Caki2 (cell line): ENCODE results near the gene PIK3R2. TPM values are rescaled to one million over a fixed set of nuclear protein-coding genes. Genes with fewer than 3 reads are reported as not detected.

Source experiments
- DNase-seq: peaks from one replicate; pipeline ENCODE4 v3.0.0-alpha.2; 2015; ENCODE audit warnings: low read depth
- in situ Hi-C: cut with HindIII; loops from 2 replicates; pipeline ENCODE4 v1.10.0; 2016; ENCODE audit warnings: low sequenced_read_pairs, low pct_unique_long_range_greater_than_20kb, mixed read lengths
- total RNA-seq: library from RNA; depleted of rRNA; stranded (reverse); fragments of >200 nt; shearing (Covaris generic); gene quantifications from 2 replicates; pipeline ENCODE4 v1.2.3, GENCODE V29; 2014; ENCODE audit warnings: low replicate concordance

PIK3R2 gene
- total RNA-seq, 1 experiment from 2014 or later: 8.1 TPM

DNA sequence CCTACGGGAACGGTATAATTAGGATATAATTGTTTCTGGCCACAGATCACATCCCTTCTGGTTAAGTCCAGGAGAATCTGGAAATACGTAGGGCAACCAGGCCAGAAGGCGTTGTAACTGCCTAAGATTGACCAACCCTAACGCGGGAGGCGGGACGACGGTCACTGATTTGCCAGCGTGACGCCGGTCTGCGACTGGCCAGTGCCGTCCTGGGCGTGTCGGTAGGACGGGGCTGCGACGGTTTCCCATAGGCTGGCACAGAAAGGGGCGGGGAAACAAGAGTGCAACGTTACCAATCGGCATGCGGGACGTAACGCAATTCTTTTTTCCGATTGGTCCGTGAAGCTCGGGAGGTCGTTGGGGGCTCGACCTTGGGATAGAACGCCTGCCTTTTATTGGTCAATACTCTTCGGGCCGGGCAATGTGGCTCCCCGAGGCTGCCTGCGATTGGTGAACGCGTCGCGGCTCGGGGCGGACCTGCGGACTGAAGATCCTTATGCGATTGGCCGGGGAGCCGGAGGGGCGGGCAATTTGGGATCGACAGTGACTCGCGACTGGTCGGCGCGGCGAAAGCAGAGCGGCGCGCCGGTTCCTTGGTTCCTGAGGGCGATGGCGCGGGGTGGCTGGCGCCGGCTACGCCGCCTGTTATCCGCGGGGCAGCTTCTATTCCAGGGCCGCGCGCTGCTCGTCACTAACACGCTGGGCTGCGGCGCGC is 39.9 kb downstream of the PIK3R2 start, which contains the start of gene MPV17L2:
Gene MPV17L2 (plus strand): TSS at position 546 of the 715 bp plus-strand sequence. CDS start 64 bp downstream, at position 610.
- DNase-seq: peak; percentile 100
- in situ Hi-C loops: no loop called here

DNA sequence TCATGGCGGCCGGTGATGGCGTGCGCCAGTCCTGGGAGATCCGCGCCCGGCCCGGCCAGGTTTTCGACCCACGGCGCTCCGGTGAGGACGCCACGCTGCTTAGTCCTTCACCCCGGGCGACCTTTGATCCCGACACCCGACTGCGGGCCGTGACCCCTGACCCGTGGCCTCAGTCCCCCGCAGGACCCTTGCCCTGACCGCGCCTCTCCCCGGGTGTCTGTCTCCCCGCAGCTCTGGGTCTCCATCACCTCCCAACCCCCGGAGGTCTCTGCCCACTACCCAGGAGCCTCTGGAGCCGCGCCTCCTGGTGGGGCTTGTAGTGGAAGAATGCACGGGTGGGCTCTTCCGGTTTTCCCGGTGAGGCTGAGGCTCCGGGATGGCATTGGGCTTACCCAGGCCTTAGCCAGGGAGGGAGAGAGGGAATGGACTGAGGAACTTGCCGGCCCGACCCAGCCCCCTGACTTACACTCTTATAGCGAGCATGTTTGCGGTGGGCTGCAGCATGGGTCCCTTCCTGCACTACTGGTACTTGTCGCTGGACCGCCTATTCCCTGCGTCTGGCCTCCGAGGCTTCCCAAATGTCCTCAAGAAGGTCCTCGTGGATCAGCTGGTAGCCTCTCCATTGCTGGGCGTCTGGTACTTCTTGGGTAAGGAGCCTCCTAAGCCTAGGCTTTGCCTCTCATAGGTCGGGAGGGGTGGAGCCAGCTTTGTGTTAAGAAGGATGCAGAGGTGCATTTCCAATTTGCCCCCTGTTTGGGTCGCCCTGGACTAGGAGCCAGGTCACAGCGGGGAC is 40.6 kb downstream of the PIK3R2 start:
- in situ Hi-C loops: no loop called here
- DNase-seq: no peak

DNA sequence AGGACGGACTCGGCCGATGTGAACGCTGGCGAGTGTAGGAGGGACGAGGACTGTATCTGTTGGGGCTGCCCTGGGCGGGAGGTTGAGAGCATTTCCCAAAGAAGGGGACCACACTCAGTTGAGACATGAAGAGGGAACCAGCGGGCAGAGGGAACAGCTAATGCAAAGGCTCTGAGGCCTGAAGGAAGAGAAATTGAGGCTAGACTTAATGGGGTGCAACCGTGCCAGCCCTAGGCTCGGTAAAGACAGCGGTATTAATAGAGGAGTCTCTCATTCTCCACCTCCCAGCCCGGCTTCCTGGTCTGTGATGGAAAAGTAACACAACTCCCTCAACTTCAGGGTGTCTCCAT is 41.2 kb downstream of the PIK3R2 start:
- DNase-seq: no peak
- in situ Hi-C loops: no loop called here

DNA sequence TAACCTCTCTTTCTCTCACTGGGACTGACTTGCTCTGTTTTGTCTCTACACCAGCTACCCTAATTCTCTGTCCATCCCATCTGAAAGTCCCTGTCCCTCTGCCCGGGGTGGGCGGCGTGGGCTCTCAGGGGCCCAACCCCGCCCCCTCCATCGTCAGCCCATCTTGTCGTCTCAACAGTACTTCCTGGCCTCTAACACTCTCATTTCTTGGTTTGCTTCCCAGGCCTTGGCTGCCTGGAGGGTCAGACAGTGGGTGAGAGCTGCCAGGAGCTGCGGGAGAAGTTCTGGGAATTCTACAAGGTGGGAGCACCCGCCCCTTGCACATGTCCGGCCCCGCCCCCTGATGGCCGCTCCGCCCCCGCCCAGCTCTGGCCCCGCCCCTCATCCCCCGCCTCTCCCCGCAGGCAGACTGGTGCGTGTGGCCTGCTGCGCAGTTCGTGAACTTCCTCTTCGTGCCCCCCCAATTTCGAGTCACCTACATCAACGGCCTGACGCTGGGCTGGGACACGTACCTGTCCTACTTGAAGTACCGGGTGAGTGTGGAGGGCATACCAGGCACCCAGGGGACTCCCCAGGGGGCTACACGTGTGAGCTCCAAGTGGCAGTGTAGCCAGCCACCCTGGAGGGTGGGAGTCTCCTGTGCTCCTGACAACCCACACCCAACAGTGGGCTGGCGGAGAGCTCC is 41.7 kb downstream of the PIK3R2 start:
- DNase-seq: peak; percentile 35
- in situ Hi-C loops: no loop called here

DNA sequence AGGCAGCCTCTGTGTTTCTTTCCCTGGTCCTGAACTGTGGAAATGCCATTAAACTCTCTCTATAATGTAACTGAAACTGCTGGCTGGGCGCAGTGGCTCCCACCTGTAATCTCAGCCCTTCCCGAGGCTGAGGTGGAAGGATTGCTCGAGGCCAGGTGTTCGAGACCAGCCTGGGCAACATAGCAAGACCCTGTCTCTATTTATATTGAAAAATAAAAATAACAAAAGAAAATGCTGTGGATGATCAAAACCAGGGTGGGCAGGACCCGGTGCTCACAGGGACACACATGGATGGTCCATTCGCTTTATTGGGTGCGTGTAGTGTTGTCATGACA is 43.5 kb downstream of the PIK3R2 start:
- no peak for DNase-seq
- in situ Hi-C loops: no loop called here

DNA sequence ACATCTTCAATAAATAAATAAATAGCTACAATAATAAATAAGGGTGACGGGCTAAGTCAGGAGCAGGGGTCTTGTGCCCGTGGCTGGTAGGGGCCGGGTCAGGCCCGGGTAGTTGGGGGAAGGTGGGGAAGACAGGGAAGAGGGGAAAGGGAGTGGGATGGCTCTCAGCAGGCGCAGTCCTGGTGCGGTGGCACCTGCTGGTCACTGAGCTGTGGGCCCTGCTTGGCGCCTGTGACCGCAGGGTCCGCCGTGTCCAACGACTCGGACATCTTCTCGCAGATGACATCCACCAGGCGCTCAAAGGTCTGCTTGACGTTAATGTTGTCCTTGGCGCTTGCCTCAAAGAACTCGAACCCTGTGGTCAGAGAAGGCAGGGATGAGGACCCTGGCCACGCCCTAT is 44.3 kb downstream of the PIK3R2 start:
- in situ Hi-C loops: no loop called here
- DNase-seq: no peak

DNA sequence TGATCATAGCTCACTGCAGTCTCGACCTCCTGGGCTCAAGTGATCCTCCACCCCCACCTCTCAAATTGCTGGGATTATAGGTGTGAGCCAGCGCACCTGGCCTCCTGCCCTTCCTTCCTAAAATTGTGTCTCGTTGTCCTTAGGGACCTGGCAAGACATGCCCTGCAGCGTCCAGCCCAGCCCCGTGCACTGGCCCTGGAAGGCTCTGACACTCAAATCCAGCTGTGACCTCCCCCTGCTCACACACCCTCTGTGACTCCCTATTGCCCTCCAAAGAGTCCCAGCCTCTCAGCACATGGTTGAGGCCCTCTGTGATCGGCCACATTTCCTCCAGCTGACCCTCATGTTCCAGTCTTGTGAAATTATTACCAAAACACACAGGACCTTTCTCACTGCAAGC is 45.0 kb downstream of the PIK3R2 start:
- in situ Hi-C loops: no loop called here
- DNase-seq: no peak

DNA sequence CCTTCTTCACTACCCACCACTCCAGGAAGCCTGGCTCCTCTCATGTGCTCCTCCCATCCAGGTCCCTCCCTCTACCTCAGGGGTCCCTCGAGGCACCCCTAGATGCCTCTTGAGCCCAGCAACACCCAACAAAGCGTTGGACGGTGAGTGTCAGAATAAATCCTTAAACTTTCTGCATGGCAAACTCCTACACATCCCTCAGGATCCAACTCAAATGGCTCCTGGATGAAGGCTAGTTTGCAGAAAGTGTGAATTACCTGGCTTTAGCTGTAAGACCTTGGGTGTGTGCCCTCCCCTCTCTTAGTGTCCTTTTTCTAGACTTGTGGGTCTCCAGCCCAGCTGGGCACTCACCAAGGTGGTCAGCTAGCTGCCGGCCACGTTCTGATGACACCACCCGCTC is 45.4 kb downstream of the PIK3R2 start:
- DNase-seq: no peak
- in situ Hi-C loops: no loop called here

DNA sequence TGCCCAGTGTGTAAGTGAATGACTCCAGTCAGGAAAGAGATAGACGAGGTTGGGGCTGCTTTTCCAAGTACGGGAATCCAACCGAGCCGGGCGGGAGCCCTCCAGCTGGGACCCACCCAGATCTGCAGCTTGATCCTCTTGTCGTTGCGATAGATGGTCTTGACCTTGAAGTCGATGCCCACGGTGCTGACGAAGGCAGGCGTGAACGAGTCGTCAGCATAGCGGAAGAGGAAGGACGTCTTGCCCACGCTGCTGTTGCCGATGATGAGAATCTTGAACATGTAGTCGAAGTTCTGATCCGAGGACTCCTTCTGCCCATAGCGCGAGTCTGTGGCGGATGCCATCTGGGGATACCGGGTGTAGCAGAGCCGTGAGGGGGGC is 49.4 kb downstream of the PIK3R2 start:
- no peak for DNase-seq
- in situ Hi-C loops: no loop called here

DNA sequence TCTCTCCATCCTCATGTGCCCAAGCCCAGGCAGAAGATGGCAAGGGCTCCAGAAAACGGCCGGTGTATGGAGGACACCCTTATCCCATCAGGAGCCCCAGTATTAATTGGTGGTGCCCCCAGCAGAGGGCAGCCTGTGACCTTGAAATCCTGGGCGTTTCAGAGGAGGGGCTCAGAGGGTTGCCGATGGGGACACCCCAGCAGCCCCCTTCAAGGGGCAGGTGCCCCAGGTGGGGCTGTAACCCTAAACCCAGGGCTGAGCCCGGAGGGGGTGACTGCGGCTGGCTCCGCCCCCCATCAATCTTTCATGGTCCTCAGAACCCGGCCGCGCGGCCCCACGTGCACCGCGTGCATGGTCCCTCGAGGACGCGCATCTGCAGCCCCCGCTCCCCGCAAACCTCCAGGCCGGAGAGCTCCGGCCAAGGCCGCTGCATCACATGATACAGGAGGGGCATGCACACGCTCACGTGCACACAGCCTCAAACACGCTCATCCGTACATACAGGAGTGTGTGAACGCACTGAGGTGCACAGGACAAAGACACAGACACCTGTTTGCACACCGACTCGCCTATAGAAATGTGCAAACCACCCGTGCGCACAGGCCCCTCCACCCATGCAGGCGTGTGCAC is 49.9 kb downstream of the PIK3R2 start:
- in situ Hi-C loops: no loop called here

DNA sequence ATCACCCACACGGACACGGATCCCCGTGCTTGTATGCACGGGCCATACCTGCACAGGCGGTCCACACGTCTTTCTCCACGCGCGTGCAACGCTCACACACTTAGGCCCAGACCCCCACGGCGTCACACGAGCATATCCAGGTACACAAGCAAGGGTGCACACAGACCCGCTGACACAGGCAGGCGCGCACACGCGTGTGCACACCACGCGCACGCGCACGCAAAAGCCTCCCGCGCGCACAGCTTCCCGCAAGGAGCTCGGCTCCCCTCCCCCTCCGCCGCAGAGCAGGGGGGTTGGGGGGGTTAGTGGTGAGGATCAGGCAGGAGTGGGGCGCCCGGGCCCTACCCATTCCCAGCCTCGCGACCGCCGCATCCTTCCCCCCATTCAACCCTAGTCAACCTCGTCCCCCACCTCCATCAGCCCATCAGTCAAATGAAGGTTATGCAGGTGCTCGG is 50.5 kb downstream of the PIK3R2 start:
- no peak for DNase-seq
- in situ Hi-C loops: no loop called here

More for the DNA sequence above, 49.9 kb downstream of the PIK3R2 start:
- DNase-seq: no peak

DNA sequence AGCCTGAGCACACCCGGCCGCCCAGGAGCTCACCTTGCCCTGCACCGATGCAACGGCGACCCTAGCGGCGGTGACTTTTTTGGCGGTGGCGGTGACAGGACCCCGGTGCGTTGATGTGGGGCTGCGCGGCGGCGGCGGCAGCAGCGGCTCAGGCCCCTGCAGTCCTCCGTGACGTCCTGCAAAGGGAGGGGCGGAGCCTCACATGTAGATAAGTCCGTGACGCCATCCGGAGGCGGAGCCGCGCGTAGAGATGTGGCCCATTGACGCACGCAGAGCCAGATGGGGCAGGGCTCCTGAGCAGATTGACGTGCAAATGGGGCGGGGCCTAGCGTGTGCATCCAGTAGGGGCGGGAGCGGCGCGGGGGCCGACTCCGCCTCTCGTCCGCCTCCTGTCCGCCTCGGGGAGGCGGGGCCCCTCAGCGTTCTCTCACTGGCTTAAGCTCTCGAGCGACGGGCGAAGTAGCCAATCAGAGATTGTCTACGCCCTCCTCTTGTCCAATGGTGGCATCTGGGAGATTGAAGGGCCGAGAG is 51.0 kb downstream of the PIK3R2 start, which contains the start of gene RAB3A:
Gene RAB3A (minus strand): TSS at position 180 of the 531 bp plus-strand sequence. CDS start 1,302 bp downstream, outside the sequence.
- peak; percentile 100 for DNase-seq
- in situ Hi-C loops: no loop called here

DNA sequence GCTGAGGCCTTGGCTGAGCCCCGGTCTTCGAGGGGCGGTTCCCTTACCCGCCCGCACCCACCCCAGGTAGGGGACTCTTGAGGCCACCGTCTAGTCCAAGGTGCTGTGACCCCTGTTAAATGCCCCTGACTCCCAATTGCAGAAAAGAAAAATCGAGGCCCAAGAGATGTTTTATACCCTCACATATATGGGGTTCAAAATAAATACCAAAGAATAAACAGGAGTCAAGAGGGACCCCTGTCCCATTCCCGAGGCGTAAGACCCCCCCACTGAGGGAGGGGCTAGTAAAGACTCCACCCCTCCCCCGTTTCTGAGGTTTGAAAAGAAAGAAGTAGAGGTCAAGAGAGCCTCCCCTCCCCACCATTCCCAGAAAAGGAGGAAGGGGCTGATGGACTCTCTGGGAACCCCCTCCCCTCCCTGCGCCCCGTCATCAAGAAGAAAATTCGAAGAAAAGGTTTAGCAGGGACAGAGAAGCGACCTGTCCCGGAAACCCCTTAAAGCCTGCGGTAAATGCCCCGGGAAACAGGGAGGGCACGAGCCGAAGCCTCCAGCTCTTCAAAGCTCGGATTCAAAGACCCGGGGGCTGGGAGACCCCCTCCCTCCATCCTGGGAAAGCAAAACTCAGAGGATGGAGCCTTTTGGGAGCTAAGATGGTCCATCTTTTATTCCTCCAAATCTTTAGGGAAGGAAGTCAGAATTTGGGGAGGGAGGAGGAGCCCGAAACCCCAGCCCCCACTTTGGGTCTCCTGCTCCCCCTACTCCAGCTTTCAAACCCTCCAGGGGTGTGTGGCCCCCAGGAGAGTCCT is 51.6 kb downstream of the PIK3R2 start:
- DNase-seq: no peak
- in situ Hi-C loops: no loop called here

DNA sequence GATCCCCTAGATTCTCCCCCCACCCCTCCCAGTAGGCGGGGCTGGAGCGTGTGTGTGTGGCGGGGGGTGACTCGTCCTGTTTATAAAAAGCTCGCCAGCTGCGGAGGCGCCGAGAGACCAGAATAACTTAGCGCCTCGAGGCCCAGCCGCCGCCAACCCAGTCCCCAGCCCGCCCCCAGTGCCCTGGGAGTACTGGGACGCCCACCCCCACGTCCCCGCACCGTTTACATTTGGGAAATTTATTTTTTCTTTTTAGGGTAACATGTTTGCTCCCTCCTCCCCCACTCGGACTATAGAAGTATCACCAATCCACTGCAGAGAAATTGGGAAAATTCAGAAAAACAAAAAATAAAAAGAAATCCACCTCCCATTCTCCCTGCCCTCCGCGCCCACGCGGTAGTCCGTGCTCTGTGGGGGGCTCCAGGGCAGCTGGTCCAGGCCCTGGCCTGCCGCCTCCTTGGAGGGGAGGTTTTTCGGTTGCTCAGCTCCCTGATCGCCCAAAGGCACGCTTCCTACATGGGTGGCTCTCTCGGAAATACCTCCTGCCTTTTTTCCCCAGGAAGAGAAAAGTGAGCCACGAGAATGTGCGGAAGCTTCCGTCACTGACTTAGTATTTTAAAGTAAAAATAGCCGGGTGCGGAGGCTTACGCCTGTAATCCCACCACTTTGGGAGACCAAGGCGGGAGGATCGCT is 52.4 kb downstream of the PIK3R2 start:
- DNase-seq: no peak

DNA sequence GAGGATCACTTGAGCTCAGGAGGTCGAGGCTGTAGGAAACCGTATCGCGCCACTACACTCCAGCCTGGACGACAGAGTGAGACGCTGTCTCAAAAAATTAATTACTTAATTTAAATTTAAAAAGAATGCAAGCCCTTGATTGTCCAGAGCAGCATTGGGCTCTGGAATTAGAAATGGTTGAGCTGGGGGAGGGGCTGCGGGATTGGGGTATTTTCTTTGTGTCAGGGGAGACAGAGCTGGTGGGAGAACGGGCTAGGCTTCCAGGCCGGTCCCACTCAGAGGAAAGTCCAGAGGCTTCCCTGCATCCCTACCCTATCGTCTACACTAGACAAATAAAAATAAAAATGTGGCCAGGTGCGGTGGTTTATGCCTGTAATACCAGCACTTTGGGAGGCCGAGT is 53.1 kb downstream of the PIK3R2 start:
- in situ Hi-C loops: no loop called here

More for the DNA sequence above, 52.4 kb downstream of the PIK3R2 start:
- in situ Hi-C loops: no loop called here

DNA sequence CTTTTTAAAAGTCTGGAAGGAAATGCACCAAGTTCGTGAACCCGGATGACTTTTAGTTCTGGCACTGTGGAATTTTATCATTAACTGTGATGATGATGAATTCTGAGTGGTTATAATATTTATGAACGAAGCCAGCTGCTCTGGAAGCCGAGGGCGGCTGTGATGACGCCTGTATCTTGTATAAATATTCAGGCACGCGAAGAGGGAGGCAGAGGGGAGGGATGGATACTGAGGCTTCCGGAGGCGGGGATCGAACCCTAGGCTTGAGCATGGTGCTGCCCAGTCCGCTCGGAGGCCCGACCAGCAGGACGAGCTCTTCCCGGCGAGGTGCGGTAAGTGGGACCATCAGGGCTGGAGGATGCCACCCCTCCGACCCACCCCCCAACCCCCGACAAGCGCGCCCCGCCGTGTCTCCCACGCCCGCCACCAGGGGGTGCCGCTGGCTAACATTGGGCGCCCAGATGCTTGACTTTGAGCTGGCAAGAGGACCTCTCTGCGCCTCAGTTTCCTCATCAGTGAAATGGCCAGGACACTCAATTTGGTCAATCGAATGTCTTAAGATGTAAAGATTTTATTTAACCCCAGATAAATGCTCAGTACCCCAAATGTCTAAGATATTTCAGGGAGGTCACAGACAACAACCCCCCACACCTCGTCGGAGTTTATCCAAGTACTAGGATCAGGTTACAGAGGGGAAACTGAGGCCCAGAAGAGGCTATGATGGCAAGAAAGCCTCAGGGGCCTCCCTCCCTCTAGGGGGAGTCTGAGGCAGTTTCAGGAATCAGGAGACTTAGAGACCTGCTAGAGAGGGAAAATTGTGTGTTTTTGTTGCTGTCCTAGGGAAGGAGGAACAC is 55.4 kb downstream of the PIK3R2 start:
- no peak for DNase-seq
- in situ Hi-C loops: no loop called here

More for the DNA sequence above, 53.1 kb downstream of the PIK3R2 start:
- DNase-seq: no peak
